HCT116 (cell line): ENCODE measurements around the gene ZNF536. TPM values are rescaled to one million over a fixed set of nuclear protein-coding genes. Genes with fewer than 3 reads are reported as not detected.

ENCODE experiments used
- ATAC-seq: fragments of 200-7000 bp; cut with Tn5 transposase; 2 replicates; pipeline ENCODE4 v1.9.1; 2020; ENCODE audit warnings: mild to moderate bottlenecking, moderate library complexity
- BruUV-seq: library from RNA; stranded (reverse); fragments of 400-500 nt; replicated peaks from 2 replicates; lab custom pipeline; 2021; lab: Mats Ljungman, UMichigan
- CTCF ChIA-PET: fragments of 300-600 bp; sonication (Branson Sonifier 250); formaldehyde crosslinking; loops from one replicate; lab custom pipeline; 2021; ENCODE audit warnings: antibody characterized with exemption; lab: Charles Lee
- POLR2A ChIA-PET: fragments of 300-600, 350-600 bp; sonication (Branson Sonifier 250); formaldehyde crosslinking; loops from one replicate; lab custom pipeline; 2021; ENCODE audit warnings: antibody characterized with exemption; lab: Charles Lee
- RAD21 ChIA-PET, 2 experiments: fragments of 300-600 bp; sonication (Branson Sonifier 250); formaldehyde crosslinking; loops; one replicate each; lab custom pipeline; 2023; ENCODE audit warnings: low total read pairs in 2 of 2; ENCODE audit not compliant: uncharacterized antibody in 2 of 2, unreplicated experiment in 2 of 2, low non-redundant PET in 1 of 2; lab: Charles Lee
- DNase-seq: peaks from one replicate; pipeline ENCODE4 v3.0.0-alpha.2; 2010; ENCODE audit warnings: low read depth, low spot score
- H2AFZ ChIP-seq: fragments of 200-600 bp; shearing (Covaris generic), sonication (generic); 2 replicates; pipeline ENCODE4 v1.6.1; 2017; ENCODE audit warnings: low read depth, mixed run types, mixed read lengths, antibody characterized with exemption, low read length; ENCODE audit not compliant: poor library complexity, severe bottlenecking
- H3K27ac ChIP-seq: 2 replicates; pipeline ENCODE4 v1.5.1; 2012; ENCODE audit warnings: low read depth, low read length
- H3K27me3 ChIP-seq: fragments of 200-600 bp; sonication (generic); 2 replicates; pipeline ENCODE4 v1.6.1; 2016; ENCODE audit warnings: mixed run types, low read length, mixed read lengths; ENCODE audit not compliant: insufficient read depth
- H3K36me3 ChIP-seq, 2 experiments: fragments of 200-500 bp in 1 of 2; fragments of 200-600 bp in 1 of 2; sonication (Bioruptor generic) in 1 of 2; sonication (generic) in 1 of 2; 2 replicates each; pipeline versions ENCODE4 v1.5.1 to v1.6.1; 2014 to 2016; ENCODE audit warnings: low read length in 2 of 2, inconsistent platforms in 1 of 2, mixed read lengths in 1 of 2, mixed run types in 1 of 2; ENCODE audit not compliant: insufficient read depth in 2 of 2, control insufficient read depth in 1 of 2
- H3K4me1 ChIP-seq, 2 experiments: fragments of 200-600 bp in 1 of 2; sonication (generic) in 1 of 2; 2 replicates each; pipeline versions ENCODE4 v1.5.1 to v1.6.1; 2012 to 2017; ENCODE audit warnings: low read length in 2 of 2, inconsistent platforms in 1 of 2, mild to moderate bottlenecking in 1 of 2, mixed read lengths in 1 of 2, mixed run types in 1 of 2, moderate library complexity in 1 of 2; ENCODE audit not compliant: insufficient read depth in 2 of 2, control insufficient read depth in 1 of 2
- H3K4me2 ChIP-seq: fragments of 200-600 bp; sonication (generic); 2 replicates; pipeline ENCODE4 v1.6.1; 2017; ENCODE audit warnings: mixed run types, low read length, mixed read lengths
- H3K4me3 ChIP-seq, 2 experiments: fragments of 200-600 bp in 1 of 2; sonication (generic) in 1 of 2; replicated peaks in 1 of 2; 2 replicates each; pipeline ENCODE4 v1.5.1; 2011 to 2016; ENCODE audit warnings: low read length in 2 of 2, control low read depth in 1 of 2, low read depth in 1 of 2, mild to moderate bottlenecking in 1 of 2, mixed read lengths in 1 of 2, mixed run types in 1 of 2
- H3K79me2 ChIP-seq: fragments of 200-600 bp; sonication (generic); 2 replicates; pipeline ENCODE4 v1.6.1; 2017; ENCODE audit warnings: mild to moderate bottlenecking, mixed run types, low read length, moderate library complexity, mixed read lengths; ENCODE audit not compliant: insufficient read depth
- H3K9ac ChIP-seq: fragments of 200-600 bp; sonication (generic); 2 replicates; pipeline ENCODE4 v1.6.1; 2016; ENCODE audit warnings: low read length, mixed read lengths
- H3K9me2 ChIP-seq: fragments of 200-600 bp; sonication (generic), shearing (Covaris generic); 2 replicates; pipeline ENCODE4 v1.6.1; 2017; ENCODE audit warnings: mixed run types, mild to moderate bottlenecking, moderate library complexity; ENCODE audit not compliant: insufficient read depth
- H3K9me3 ChIP-seq, 2 experiments: fragments of 200-500 bp in 1 of 2; fragments of 200-600 bp in 1 of 2; sonication (Bioruptor generic) in 1 of 2; sonication (generic) in 1 of 2; 2 replicates each; pipeline ENCODE4 v1.6.1; 2014 to 2017; ENCODE audit warnings: low read length in 2 of 2, mixed read lengths in 2 of 2, inconsistent platforms in 1 of 2, low read depth in 1 of 2, mild to moderate bottlenecking in 1 of 2, mixed run types in 1 of 2, moderate library complexity in 1 of 2; ENCODE audit not compliant: control insufficient read depth in 1 of 2, insufficient read depth in 1 of 2
- H4K20me1 ChIP-seq: fragments of 200-600 bp; sonication (generic), shearing (Covaris generic); 2 replicates; pipeline ENCODE4 v1.6.1; 2017; ENCODE audit warnings: mixed run types, mild to moderate bottlenecking, moderate library complexity; ENCODE audit not compliant: insufficient read depth
- CBX3 ChIP-seq: IDR thresholded peaks from 2 replicates; pipeline ENCODE4 v1.6.1; 2012; ENCODE audit warnings: low read depth
- ELF1 ChIP-seq: IDR thresholded peaks from 2 replicates; pipeline ENCODE4 v1.6.1; 2012; ENCODE audit warnings: low read depth, borderline replicate concordance
- EZH2 ChIP-seq: fragments of 200-600 bp; sonication (generic); IDR thresholded peaks from 2 replicates; pipeline ENCODE4 v1.6.1; 2017; ENCODE audit warnings: antibody characterized with exemption, mixed run types
- EZH2phosphoT487 ChIP-seq: fragments of 200-600 bp; IDR thresholded peaks from 2 replicates; pipeline ENCODE4 v1.6.1; 2018; ENCODE audit warnings: antibody characterized with exemption, borderline replicate concordance
- FOSL1 ChIP-seq: IDR thresholded peaks from 2 replicates; pipeline ENCODE4 v1.6.1; 2012; ENCODE audit warnings: low read depth
- RAD21 ChIP-seq: IDR thresholded peaks from 2 replicates; pipeline ENCODE4 v1.6.1; 2012; ENCODE audit warnings: low read depth, mild to moderate bottlenecking
- SIN3A ChIP-seq: IDR thresholded peaks from 2 replicates; pipeline ENCODE4 v1.6.1; 2012; ENCODE audit warnings: low read depth
- SP1 ChIP-seq: IDR thresholded peaks from 2 replicates; pipeline ENCODE4 v1.6.1; 2012; ENCODE audit warnings: low read depth
- ZFX ChIP-seq: fragments of 450-650 bp; IDR thresholded peaks from 2 replicates; pipeline ENCODE4 v1.6.1; 2017
- intact Hi-C: fragments of 100-400 bp; cut with micrococcal nuclease; formaldehyde crosslinking; loops from 2 replicates; pipeline ENCODE4 v1.10.0; 2022
- total RNA-seq: library from RNA; stranded (reverse); gene quantifications from one replicate; pipeline ENCODE4 v1.2.1, GENCODE V29; 2021; ENCODE audit not compliant: unreplicated experiment
- TF ChIP-seq, protein P1 (sequence below): IDR thresholded peaks from 2 replicates; pipeline ENCODE4 v1.6.1; 2012; ENCODE audit warnings: low read depth

Gene ZNF536
- total RNA-seq, 1 experiment from 2014 or later = not detected

DNA sequence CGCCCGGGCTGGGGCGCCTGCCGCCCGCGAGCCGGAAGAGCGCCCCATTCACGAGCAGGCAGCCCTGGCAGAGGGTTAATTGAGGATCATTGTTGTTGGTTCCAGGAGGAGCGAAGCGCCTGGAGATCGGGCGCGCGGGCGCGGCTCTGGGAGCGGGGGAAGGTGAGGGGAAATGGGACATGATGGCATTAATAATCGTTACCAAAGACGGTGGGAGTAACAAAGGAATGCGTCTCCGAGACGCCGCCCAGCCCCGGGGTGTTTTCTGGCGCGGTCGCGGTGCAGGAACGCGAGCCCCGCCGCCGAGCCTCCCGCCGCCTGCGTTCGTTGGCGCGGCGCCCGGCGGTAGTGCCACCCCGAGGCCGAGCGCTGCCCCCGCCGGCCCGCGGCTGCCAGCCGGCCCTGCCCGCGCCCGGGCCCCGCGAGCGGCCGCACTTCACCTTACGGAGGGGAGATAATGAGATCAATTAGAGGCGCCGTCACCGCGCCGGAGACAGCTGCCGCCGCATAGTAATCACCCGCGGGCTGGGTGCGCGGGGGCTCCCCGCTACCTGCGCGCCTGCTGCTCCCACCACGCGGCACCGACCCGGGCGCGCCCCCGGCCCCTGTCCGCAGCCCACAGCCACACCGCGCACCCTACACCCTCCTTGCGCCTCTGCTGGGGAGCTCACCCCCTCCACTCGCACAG is 2.8 kb downstream of the ZNF536 start:
- no peaks in the 10 kb centered on the region for H3K9me3 ChIP-seq
- ATAC-seq = no peak
- CTCF ChIA-PET = no interaction called here
- H2AFZ ChIP-seq = no peak overlapping the region
- DNase-seq = no peak
- H3K4me2 ChIP-seq = no peak overlapping the region
- TF ChIP-seq CBX3 = no peak
- TF ChIP-seq FOSL1 = no peak
- TF ChIP-seq SIN3A = no peak
- TF ChIP-seq EZH2phosphoT487 = no peak
- no peak for TF ChIP-seq ELF1
- no peak for TF ChIP-seq EZH2
- no peak for TF ChIP-seq RAD21
- TF ChIP-seq ZFX = no peak
- H4K20me1 ChIP-seq = no peaks in the 10 kb centered on the region
- POLR2A ChIA-PET = no interaction called here
- intact Hi-C loops = no loop called here
- no peak overlapping the region for H3K9ac ChIP-seq
- H3K36me3 ChIP-seq = no peaks in the 10 kb centered on the region
- RAD21 ChIA-PET = no interaction called here
- no peaks in the 10 kb centered on the region for H3K4me1 ChIP-seq
- H3K27me3 ChIP-seq = peaks cover 10% of the 10 kb centered on the region; the same call in 1 of the 2 replicates
- no TSS peak for BruUV-seq
- no peaks in the 10 kb centered on the region for H3K9me2 ChIP-seq
- no peak overlapping the region for H3K4me3 ChIP-seq
- no peak overlapping the region for H3K27ac ChIP-seq
- no peaks in the 10 kb centered on the region for H3K79me2 ChIP-seq

GRCh38 chr19:30375553-30376031 is 3.4 kb downstream of the ZNF536 start:
- Histone ChIP-seq H3K4me1 (no peaks in the 10 kb centered on the region), H3K27me3 (peaks cover 13% of the 10 kb centered on the region; the same call in 1 of the 2 replicates), H3K9me3 (no peaks in the 10 kb centered on the region), H3K4me3 (no peak overlapping the region), H2AFZ (no peak overlapping the region), H3K4me2 (no peak overlapping the region), H3K9ac (no peak overlapping the region), H3K79me2 (no peaks in the 10 kb centered on the region), H3K36me3 (no peaks in the 10 kb centered on the region), H3K9me2 (no peaks in the 10 kb centered on the region), H4K20me1 (no peaks in the 10 kb centered on the region), H3K27ac (no peak overlapping the region)
- intact Hi-C loops = no loop called here
- ChIA-PET CTCF (no interaction called here), POLR2A (no interaction called here), RAD21 (no interaction called here)
- DNase-seq (no peak), ATAC-seq (no peak)
- BruUV-seq = no TSS peak
- TF ChIP-seq, protein P1, sequence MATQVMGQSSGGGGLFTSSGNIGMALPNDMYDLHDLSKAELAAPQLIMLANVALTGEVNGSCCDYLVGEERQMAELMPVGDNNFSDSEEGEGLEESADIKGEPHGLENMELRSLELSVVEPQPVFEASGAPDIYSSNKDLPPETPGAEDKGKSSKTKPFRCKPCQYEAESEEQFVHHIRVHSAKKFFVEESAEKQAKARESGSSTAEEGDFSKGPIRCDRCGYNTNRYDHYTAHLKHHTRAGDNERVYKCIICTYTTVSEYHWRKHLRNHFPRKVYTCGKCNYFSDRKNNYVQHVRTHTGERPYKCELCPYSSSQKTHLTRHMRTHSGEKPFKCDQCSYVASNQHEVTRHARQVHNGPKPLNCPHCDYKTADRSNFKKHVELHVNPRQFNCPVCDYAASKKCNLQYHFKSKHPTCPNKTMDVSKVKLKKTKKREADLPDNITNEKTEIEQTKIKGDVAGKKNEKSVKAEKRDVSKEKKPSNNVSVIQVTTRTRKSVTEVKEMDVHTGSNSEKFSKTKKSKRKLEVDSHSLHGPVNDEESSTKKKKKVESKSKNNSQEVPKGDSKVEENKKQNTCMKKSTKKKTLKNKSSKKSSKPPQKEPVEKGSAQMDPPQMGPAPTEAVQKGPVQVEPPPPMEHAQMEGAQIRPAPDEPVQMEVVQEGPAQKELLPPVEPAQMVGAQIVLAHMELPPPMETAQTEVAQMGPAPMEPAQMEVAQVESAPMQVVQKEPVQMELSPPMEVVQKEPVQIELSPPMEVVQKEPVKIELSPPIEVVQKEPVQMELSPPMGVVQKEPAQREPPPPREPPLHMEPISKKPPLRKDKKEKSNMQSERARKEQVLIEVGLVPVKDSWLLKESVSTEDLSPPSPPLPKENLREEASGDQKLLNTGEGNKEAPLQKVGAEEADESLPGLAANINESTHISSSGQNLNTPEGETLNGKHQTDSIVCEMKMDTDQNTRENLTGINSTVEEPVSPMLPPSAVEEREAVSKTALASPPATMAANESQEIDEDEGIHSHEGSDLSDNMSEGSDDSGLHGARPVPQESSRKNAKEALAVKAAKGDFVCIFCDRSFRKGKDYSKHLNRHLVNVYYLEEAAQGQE = no peak
- TF ChIP-seq SP1 = no peak
- no peak for TF ChIP-seq ELF1
